ENCODE results near the gene CYBC1.

The CYBC1 gene

GRCh38 chr17:82450357-82451106, at the start of gene CYBC1:
TSS of gene CYBC1 (minus strand) at chr17:82450752. CDS start at chr17:82449254, 1,498 bp downstream.
- Histone ChIP-seq H3K9ac (no peak within 1 kb of the TSS), H3K36me3 (ENCODE audit: control insufficient read depth, insufficient read depth, low read length) (no peaks in the 10 kb centered on the region), H3K27ac (peak within 1 kb of the TSS; percentile 83), H3K4me3 (ENCODE audit: low read depth, low read length) (peak within 1 kb of the TSS; percentile 80), H2AFZ (peak within 1 kb of the TSS; percentile 95), H3K79me2 (no peaks in the 10 kb centered on the region), H3K4me1 (peaks cover 4% of the 10 kb centered on the region), H3K27me3 (ENCODE audit: control insufficient read depth, insufficient read depth, low read length) (no peaks in the 10 kb centered on the region), H3K4me2 (ENCODE audit: low read length) (peak within 1 kb of the TSS; percentile 86), H3K9me3 (ENCODE audit: control insufficient read depth, low read length) (no peaks in the 10 kb centered on the region)
- TF ChIP-seq, protein P1, sequence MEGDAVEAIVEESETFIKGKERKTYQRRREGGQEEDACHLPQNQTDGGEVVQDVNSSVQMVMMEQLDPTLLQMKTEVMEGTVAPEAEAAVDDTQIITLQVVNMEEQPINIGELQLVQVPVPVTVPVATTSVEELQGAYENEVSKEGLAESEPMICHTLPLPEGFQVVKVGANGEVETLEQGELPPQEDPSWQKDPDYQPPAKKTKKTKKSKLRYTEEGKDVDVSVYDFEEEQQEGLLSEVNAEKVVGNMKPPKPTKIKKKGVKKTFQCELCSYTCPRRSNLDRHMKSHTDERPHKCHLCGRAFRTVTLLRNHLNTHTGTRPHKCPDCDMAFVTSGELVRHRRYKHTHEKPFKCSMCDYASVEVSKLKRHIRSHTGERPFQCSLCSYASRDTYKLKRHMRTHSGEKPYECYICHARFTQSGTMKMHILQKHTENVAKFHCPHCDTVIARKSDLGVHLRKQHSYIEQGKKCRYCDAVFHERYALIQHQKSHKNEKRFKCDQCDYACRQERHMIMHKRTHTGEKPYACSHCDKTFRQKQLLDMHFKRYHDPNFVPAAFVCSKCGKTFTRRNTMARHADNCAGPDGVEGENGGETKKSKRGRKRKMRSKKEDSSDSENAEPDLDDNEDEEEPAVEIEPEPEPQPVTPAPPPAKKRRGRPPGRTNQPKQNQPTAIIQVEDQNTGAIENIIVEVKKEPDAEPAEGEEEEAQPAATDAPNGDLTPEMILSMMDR (IDR thresholded peaks at IDR 0.05) = no peak

GRCh38 chr17:82497483-82498405, 47.2 kb upstream of the CYBC1 start:
- Histone ChIP-seq H3K27ac (peak overlapping the region; percentile 7), H3K4me1 (peaks cover 7% of the 10 kb centered on the region), H3K4me2 (ENCODE audit: low read length) (peak overlapping the region; percentile 80), H3K9me3 (ENCODE audit: control insufficient read depth, low read length) (no peaks in the 10 kb centered on the region), H2AFZ (peak overlapping the region; percentile 70), H3K36me3 (ENCODE audit: control insufficient read depth, insufficient read depth, low read length) (no peaks in the 10 kb centered on the region), H3K9ac (no peak overlapping the region), H3K27me3 (ENCODE audit: control insufficient read depth, insufficient read depth, low read length) (no peaks in the 10 kb centered on the region), H3K79me2 (no peaks in the 10 kb centered on the region), H3K4me3 (ENCODE audit: low read depth, low read length) (peak overlapping the region; percentile 58)
- TF ChIP-seq, protein P1 (IDR thresholded peaks at IDR 0.05) = no peak

DNA sequence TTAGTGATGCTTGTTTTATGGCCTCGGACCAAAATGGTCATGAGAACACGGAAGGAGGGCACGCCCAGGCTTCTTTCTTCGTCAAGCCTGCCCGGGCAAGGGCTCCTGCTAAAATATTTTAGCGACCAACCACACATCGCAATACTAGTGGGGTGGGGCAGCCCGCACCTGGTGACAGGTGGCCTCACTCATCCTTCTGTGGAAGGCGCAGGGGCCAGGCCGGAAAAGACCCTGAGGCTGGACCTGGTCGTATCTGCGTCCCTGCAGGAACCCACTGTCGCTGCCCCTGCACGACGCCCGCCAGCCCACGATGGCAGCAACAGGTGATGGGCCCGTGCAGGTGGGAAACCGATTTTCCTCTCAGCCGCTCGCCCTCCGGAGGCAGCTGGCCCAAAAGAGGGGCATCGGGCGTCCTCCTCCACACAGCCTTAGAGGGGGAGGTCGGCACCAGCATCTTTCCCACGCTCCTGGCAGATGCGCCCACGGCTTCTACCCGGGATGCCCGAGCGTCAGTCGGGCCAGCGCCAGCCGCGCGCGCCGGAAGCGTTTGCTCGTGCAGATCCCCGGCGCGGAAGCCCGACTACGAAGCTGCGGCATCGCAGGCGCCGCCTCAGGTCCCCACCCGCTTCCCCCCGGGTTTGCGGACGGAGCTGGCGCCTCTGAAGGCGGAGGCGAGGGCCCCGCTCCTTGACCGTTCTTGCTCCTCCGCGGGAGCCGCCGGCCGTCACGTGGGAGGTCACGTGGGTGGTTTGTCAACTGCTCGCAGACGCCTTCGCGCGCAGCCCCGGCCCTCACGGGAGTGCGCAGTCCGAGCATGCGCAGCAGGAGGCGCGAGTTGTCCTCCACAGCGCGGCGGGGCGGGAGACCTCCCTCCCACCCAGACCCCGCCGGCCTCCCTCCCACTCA, 46.2 kb upstream of the CYBC1 start:
- TF ChIP-seq, protein P1 (IDR thresholded peaks at IDR 0.05) = no peak
- H3K36me3 ChIP-seq (ENCODE audit: control insufficient read depth, insufficient read depth, low read length) = no peaks in the 10 kb centered on the region
- H2AFZ ChIP-seq = peak overlapping the region; percentile 87
- H3K9me3 ChIP-seq (ENCODE audit: control insufficient read depth, low read length) = no peaks in the 10 kb centered on the region
- no peaks in the 10 kb centered on the region for H3K27me3 ChIP-seq (ENCODE audit: control insufficient read depth, insufficient read depth, low read length)
- H3K9ac ChIP-seq = no peak overlapping the region
- H3K4me1 ChIP-seq = peaks cover 7% of the 10 kb centered on the region
- H3K27ac ChIP-seq = peak overlapping the region; percentile 69
- peak overlapping the region; percentile 90 for H3K4me2 ChIP-seq (ENCODE audit: low read length)
- H3K79me2 ChIP-seq = no peaks in the 10 kb centered on the region
- peak overlapping the region; percentile 68 for H3K4me3 ChIP-seq (ENCODE audit: low read depth, low read length)

- H3K9ac ChIP-seq = no peak overlapping the region
- H3K36me3 ChIP-seq (ENCODE audit: control insufficient read depth, insufficient read depth, low read length) = no peaks in the 10 kb centered on the region
- H3K4me3 ChIP-seq (ENCODE audit: low read depth, low read length) = no peak overlapping the region
- no peak overlapping the region for H3K4me2 ChIP-seq (ENCODE audit: low read length)
- H3K27ac ChIP-seq = no peak overlapping the region
- H3K27me3 ChIP-seq (ENCODE audit: control insufficient read depth, insufficient read depth, low read length) = no peaks in the 10 kb centered on the region
- H3K9me3 ChIP-seq (ENCODE audit: control insufficient read depth, low read length) = no peaks in the 10 kb centered on the region
- TF ChIP-seq, protein P1 (IDR thresholded peaks at IDR 0.05) = no peak
- H3K79me2 ChIP-seq = no peaks in the 10 kb centered on the region
- no peak overlapping the region for H2AFZ ChIP-seq
- peaks cover 7% of the 10 kb centered on the region for H3K4me1 ChIP-seq
Observed at GRCh38 chr17:82495844-82496528, 45.4 kb upstream of the CYBC1 start.
